ENCODE results near the gene CYTL1. TPM values are rescaled to one million over a fixed set of nuclear protein-coding genes. Genes with fewer than 3 reads are reported as not detected.
A peak's percentile ranks its signal among the peaks of the same experiment; 100 is the strongest.

The CYTL1 gene
- total RNA-seq, 5 donors from 2014 or later (not counting 1 experiment from before 2014, with no cell fraction given), result 0.38 to 1.6 (median 0.59) TPM; not detected in 2

DNA sequence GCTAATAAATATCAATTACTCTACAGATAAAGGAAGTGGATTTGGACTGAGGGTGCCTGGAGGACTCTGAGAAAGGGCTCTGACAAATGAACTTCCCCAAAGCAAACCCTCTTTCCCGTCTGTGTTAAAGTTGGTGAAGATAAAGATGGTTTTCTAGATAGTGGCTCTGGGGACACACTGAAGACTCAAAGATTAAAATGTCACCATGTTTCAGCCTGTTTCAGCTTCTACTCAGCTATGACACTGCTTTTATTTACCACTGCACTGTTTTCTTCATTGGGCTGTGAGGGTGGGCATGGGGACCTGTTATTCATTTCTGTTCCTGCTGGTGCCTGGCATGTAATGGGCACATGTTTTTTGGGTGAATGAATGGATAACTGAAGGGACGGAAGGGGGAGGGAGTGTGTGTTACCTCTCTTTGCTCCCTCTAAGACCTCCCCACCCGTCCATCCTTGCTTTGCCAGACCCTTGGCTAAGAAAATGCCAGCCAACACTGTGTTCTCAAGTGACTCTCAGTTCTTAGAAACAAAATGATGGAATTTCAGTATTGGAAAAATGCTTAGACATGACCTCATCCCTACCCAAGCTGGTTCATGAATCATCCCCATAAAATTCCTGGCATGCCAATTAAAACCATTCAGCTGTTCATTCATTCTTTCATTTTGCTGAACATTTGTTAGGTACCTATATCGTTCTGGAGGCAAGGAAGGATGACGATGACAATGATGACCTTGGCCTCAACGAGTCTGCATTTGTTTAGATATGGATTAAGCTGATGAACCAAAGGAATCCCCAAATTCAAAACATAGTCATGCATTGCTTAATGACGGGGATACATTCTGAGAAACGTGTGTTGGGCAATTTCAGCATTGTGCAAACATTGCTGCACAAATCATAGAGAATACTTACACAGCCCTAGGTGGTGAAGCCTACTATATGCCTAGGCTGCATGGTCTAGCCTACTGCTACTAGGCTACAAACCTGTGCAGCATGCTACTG is 18.6 kb upstream of the CYTL1 start:
- Mint-ChIP-seq H3K4me3 (no peak overlapping the region), H3K4me1 (peaks cover 7 to 14% (median 10%) of the 10 kb centered on the region in 3 donors), H3K27ac (no peak overlapping the region), H3K9me3 (no peaks in the 10 kb centered on the region), H3K36me3 (no peaks in the 10 kb centered on the region), H3K27me3 (peaks cover 3 to 10% of the 10 kb centered on the region in 2 donors)
- Histone ChIP-seq H3K27ac (ENCODE audit: low read length) (no peak overlapping the region), H3K4me1 (ENCODE audit: control insufficient read depth in 1 of 2, extremely low read depth in 1 of 2, insufficient read depth in 2 of 2, low read length in 2 of 2) (peaks cover 0 to 5% of the 10 kb centered on the region in 2 experiments), H3K9me3 (no peaks in the 10 kb centered on the region), H3K36me3 (ENCODE audit: control insufficient read depth in 2 of 2, extremely low read depth in 1 of 2, insufficient read depth in 1 of 2, low read length in 1 of 2) (no peaks in the 10 kb centered on the region), H3K4me3 (ENCODE audit: control insufficient read depth in 1 of 2, extremely low read depth in 1 of 2, low read length in 1 of 2) (no peak overlapping the region), H3K27me3 (replicated peaks in 1 of 2; ENCODE audit: control insufficient read depth in 2 of 2, extremely low read depth in 1 of 2, insufficient read depth in 2 of 2, low read length in 1 of 2) (peaks cover 0 to 7% of the 10 kb centered on the region in 2 experiments)
- ATAC-seq (replicated peaks in 1 of 4), result no peak
- ChIA-PET CTCF (no interaction called here), POLR2A (no interaction called here)
- DNase-seq, result no peak
- WGBS (ENCODE audit: insufficient coverage), result 88% methylated on average over 2 of the region's 8 CpGs

DNA sequence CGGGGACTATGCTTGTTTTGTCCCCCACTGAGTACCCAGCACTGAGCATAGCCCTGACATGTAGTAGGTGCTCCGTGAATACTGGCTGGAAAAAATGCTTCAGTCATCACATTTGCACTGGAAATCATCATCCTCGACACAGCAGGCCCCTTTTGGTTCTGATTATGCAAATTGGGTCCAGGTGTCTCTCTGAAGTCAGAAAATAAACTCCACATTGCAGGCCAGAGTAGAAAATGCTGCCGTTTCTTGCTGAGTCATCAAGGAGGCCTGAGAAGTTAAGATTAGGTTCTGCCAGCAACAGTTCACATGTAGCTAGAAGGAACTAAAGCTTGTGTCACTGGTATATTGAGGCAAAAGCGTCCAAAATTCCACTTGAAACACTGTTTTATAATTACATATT is 17.0 kb upstream of the CYTL1 start:
- Mint-ChIP-seq H3K4me1 (peaks cover 7 to 14% (median 10%) of the 10 kb centered on the region in 3 donors), H3K4me3 (no peak overlapping the region)
- CTCF ChIA-PET, result interaction anchor here in 1 of 2 donors (0.7 kb wide), 1 partner anchor 223 kb away, joined by 3 read pairs; no protein-coding TSS in a partner anchor

DNA sequence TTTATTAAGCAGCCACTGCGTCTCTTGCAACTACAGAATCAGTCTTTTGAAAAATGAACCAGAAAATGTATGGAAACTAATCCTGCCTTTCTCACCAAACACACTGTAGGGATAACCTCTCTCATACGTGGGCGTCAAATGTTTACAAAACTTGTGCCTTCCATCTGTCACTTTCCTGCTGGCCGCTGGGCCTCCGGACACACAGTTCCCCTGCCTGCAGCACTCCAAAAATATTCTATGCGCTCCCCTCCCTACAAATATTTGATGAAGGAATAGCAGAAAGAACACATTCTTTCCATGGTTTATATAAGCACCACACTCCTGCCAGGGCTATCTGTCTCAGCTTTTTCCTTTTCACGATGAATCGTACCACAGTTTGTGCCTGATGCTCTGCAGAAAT is 14.9 kb upstream of the CYTL1 start:
- Mint-ChIP-seq H3K36me3 (no peaks in the 10 kb centered on the region), H3K4me1 (peaks cover 7 to 14% (median 10%) of the 10 kb centered on the region in 3 donors), H3K27ac (no peak overlapping the region), H3K9me3 (peaks cover 0 to under 1% (median 0%) of the 10 kb centered on the region in 3 donors), H3K4me3 (no peak overlapping the region), H3K27me3 (peaks cover under 1 to 7% of the 10 kb centered on the region in 2 donors)
- peaks cover 0 to 3% of the 10 kb centered on the region in 2 experiments for H3K27me3 ChIP-seq (replicated peaks in 1 of 2; ENCODE audit: control insufficient read depth in 2 of 2, extremely low read depth in 1 of 2, insufficient read depth in 2 of 2, low read length in 1 of 2)
- H3K4me1 ChIP-seq (ENCODE audit: control insufficient read depth in 1 of 2, extremely low read depth in 1 of 2, insufficient read depth in 2 of 2, low read length in 2 of 2), result peaks cover 0 to 5% of the 10 kb centered on the region in 2 experiments
- no peak for ATAC-seq (replicated peaks in 1 of 4)
- 92% methylated on average over 4 of the region's 8 CpGs for WGBS (ENCODE audit: insufficient coverage)
- CTCF ChIA-PET, result no interaction called here
- H3K9me3 ChIP-seq, result no peaks in the 10 kb centered on the region
- POLR2A ChIA-PET, result no interaction called here
- no peak for DNase-seq
- no peak overlapping the region for H3K27ac ChIP-seq (ENCODE audit: low read length)
- no peaks in the 10 kb centered on the region for H3K36me3 ChIP-seq (ENCODE audit: control insufficient read depth in 2 of 2, extremely low read depth in 1 of 2, insufficient read depth in 1 of 2, low read length in 1 of 2)
- no peak overlapping the region for H3K4me3 ChIP-seq (ENCODE audit: control insufficient read depth in 1 of 2, extremely low read depth in 1 of 2, low read length in 1 of 2)

More for the DNA sequence above, 17.0 kb upstream of the CYTL1 start:
- Histone ChIP-seq H3K9me3 (no peaks in the 10 kb centered on the region), H3K27ac (ENCODE audit: low read length) (no peak overlapping the region), H3K27me3 (replicated peaks in 1 of 2; ENCODE audit: control insufficient read depth in 2 of 2, extremely low read depth in 1 of 2, insufficient read depth in 2 of 2, low read length in 1 of 2) (peaks cover 0 to 3% of the 10 kb centered on the region in 2 experiments), H3K4me3 (ENCODE audit: control insufficient read depth in 1 of 2, extremely low read depth in 1 of 2, low read length in 1 of 2) (no peak overlapping the region), H3K4me1 (ENCODE audit: control insufficient read depth in 1 of 2, extremely low read depth in 1 of 2, insufficient read depth in 2 of 2, low read length in 2 of 2) (peaks cover 0 to 5% of the 10 kb centered on the region in 2 experiments), H3K36me3 (ENCODE audit: control insufficient read depth in 2 of 2, extremely low read depth in 1 of 2, insufficient read depth in 1 of 2, low read length in 1 of 2) (no peaks in the 10 kb centered on the region)
- Mint-ChIP-seq H3K36me3 (no peaks in the 10 kb centered on the region), H3K9me3 (no peaks in the 10 kb centered on the region), H3K27ac (no peak overlapping the region), H3K27me3 (peaks cover 3 to 10% of the 10 kb centered on the region in 2 donors)
- 26% methylated on average over 3 of the region's 5 CpGs for WGBS (ENCODE audit: insufficient coverage)
- DNase-seq (no peak), ATAC-seq (replicated peaks in 1 of 4) (no peak)
- POLR2A ChIA-PET, result no interaction called here

DNA sequence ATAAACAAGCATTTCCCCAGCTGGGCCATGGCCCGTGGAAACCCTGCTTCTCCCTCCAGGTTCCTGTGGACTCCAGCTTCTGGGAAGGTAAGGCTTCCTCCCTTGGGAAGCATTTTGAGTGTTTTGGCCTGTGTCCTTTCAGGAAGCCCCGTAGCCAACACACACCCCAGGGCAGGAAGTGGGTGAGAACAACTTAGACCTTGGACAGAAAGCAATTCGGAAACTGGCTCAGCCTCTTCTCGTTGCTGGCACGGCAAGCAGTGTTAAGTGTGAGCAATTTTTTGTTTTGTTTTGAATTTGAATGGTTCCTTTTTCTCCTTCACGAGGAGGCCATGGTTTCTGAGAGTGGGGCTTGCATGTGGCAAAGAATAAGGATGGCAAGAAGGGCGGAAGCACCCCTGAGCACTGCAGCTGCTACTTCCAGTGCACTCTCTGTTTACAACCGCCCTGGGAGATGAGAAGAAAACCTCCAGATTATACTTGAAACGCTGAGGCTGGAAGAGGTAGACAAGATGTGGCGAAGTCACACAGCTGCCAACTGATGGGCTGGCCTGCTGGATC is 14.1 kb upstream of the CYTL1 start:
- Histone ChIP-seq H3K9me3 (no peaks in the 10 kb centered on the region), H3K4me1 (ENCODE audit: control insufficient read depth in 1 of 2, extremely low read depth in 1 of 2, insufficient read depth in 2 of 2, low read length in 2 of 2) (peaks cover 0 to 5% of the 10 kb centered on the region in 2 experiments), H3K4me3 (ENCODE audit: control insufficient read depth in 1 of 2, extremely low read depth in 1 of 2, low read length in 1 of 2) (no peak overlapping the region), H3K27ac (ENCODE audit: low read length) (no peak overlapping the region), H3K36me3 (ENCODE audit: control insufficient read depth in 2 of 2, extremely low read depth in 1 of 2, insufficient read depth in 1 of 2, low read length in 1 of 2) (no peaks in the 10 kb centered on the region), H3K27me3 (replicated peaks in 1 of 2; ENCODE audit: control insufficient read depth in 2 of 2, extremely low read depth in 1 of 2, insufficient read depth in 2 of 2, low read length in 1 of 2) (peaks cover 0 to 3% of the 10 kb centered on the region in 2 experiments)
- POLR2A ChIA-PET, result no interaction called here
- Mint-ChIP-seq H3K27me3 (peaks cover 3 to 7% of the 10 kb centered on the region in 2 donors), H3K4me3 (peak overlapping the region in 1 of 3 donors; percentile 29), H3K27ac (no peak overlapping the region), H3K4me1 (peaks cover 7 to 14% (median 10%) of the 10 kb centered on the region in 3 donors), H3K9me3 (peaks cover 0 to 3% (median 0%) of the 10 kb centered on the region in 3 donors), H3K36me3 (no peaks in the 10 kb centered on the region)
- DNase-seq (no peak), ATAC-seq (replicated peaks in 1 of 4) (peak in 1 of 4 experiments; percentile 41)
- CTCF ChIA-PET, result no interaction called here
- 21% methylated on average over 5 of the region's 10 CpGs for WGBS (ENCODE audit: insufficient coverage)

DNA sequence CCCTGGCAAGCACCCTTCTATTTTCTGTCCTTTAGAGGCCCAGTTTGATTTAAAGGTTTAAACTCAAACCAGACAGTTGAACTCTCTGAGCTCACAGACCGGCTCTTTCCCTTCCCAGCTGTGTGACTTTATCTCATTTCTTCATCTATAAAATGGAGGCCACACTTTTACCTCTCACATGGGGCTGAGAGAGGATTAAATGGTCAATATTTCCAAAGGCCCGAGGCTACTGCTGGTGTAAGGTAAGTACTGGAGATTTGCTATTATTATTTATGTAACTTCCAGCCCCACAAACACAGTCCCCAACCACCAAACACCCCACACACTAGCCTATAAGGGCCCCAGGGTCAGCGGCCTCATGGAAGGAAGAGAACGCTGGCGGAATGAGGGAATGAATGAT is 13.6 kb upstream of the CYTL1 start:
- Histone ChIP-seq H3K4me3 (ENCODE audit: control insufficient read depth in 1 of 2, extremely low read depth in 1 of 2, low read length in 1 of 2) (no peak overlapping the region), H3K36me3 (ENCODE audit: control insufficient read depth in 2 of 2, extremely low read depth in 1 of 2, insufficient read depth in 1 of 2, low read length in 1 of 2) (no peaks in the 10 kb centered on the region), H3K9me3 (no peaks in the 10 kb centered on the region), H3K27ac (ENCODE audit: low read length) (no peak overlapping the region), H3K27me3 (replicated peaks in 1 of 2; ENCODE audit: control insufficient read depth in 2 of 2, extremely low read depth in 1 of 2, insufficient read depth in 2 of 2, low read length in 1 of 2) (peaks cover 0 to 3% of the 10 kb centered on the region in 2 experiments), H3K4me1 (ENCODE audit: control insufficient read depth in 1 of 2, extremely low read depth in 1 of 2, insufficient read depth in 2 of 2, low read length in 2 of 2) (peaks cover 0 to 5% of the 10 kb centered on the region in 2 experiments)
- H3K27me3 Mint-ChIP-seq, result peaks cover 3 to 7% of the 10 kb centered on the region in 2 donors
- no peak for DNase-seq
- no CpG with 5 or more reads among the region's 5 CpGs for WGBS (ENCODE audit: insufficient coverage)
- no peak for ATAC-seq (replicated peaks in 1 of 4)
- H3K27ac Mint-ChIP-seq, result no peak overlapping the region
- H3K4me1 Mint-ChIP-seq, result peaks cover 7 to 14% (median 10%) of the 10 kb centered on the region in 3 donors
- no peak overlapping the region for H3K4me3 Mint-ChIP-seq
- ChIA-PET POLR2A (no interaction called here), CTCF (no interaction called here)
- H3K36me3 Mint-ChIP-seq, result no peaks in the 10 kb centered on the region
- peaks cover 0 to 3% (median 0%) of the 10 kb centered on the region in 3 donors for H3K9me3 Mint-ChIP-seq

DNA sequence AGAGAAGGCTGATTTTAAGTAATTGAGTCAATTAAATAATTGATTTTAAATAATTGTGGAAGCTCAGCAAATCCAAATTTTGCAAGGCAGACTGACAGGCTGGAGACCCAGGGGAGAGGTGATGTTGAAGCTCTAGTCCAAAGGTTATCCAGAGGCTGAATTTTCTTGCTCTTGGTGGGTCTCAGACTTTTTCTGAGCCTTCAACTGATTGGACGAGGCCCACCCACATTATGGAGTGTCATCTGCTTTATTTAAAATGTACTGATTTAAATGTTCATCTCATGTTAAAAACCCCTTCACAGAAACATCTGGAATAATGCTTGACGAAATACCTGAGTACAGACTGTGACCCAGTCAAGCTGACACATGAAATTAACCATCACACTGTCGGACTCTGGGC is 11.7 kb upstream of the CYTL1 start:
- Mint-ChIP-seq H3K36me3 (no peaks in the 10 kb centered on the region), H3K4me1 (peaks cover 7 to 14% (median 10%) of the 10 kb centered on the region in 3 donors), H3K27me3 (peaks cover 6 to 7% of the 10 kb centered on the region in 2 donors), H3K9me3 (peaks cover 0 to 3% (median 0%) of the 10 kb centered on the region in 3 donors), H3K4me3 (no peak overlapping the region), H3K27ac (no peak overlapping the region)
- no peaks in the 10 kb centered on the region for H3K9me3 ChIP-seq
- no peak for ATAC-seq (replicated peaks in 1 of 4)
- peaks cover 0 to 3% of the 10 kb centered on the region in 2 experiments for H3K27me3 ChIP-seq (replicated peaks in 1 of 2; ENCODE audit: control insufficient read depth in 2 of 2, extremely low read depth in 1 of 2, insufficient read depth in 2 of 2, low read length in 1 of 2)
- H3K27ac ChIP-seq (ENCODE audit: low read length), result no peak overlapping the region
- no peaks in the 10 kb centered on the region for H3K36me3 ChIP-seq (ENCODE audit: control insufficient read depth in 2 of 2, extremely low read depth in 1 of 2, insufficient read depth in 1 of 2, low read length in 1 of 2)
- WGBS (ENCODE audit: insufficient coverage), result 100% methylated on average over 1 of the region's 3 CpGs
- H3K4me1 ChIP-seq (ENCODE audit: control insufficient read depth in 1 of 2, extremely low read depth in 1 of 2, insufficient read depth in 2 of 2, low read length in 2 of 2), result peaks cover 0 to 5% of the 10 kb centered on the region in 2 experiments
- no peak for DNase-seq
- POLR2A ChIA-PET, result no interaction called here
- CTCF ChIA-PET, result no interaction called here
- no peak overlapping the region for H3K4me3 ChIP-seq (ENCODE audit: control insufficient read depth in 1 of 2, extremely low read depth in 1 of 2, low read length in 1 of 2)

Data from T-cell (primary cell).